HG02571 (cell line): ENCODE data around the gene ECT2L.
A peak's percentile ranks its signal among the peaks of the same experiment; 100 is the strongest.

Experiments
- ATAC-seq: cut with Tn5 transposase; IDR thresholded peaks from one replicate; pipeline ENCODE4 v1.9.1; 2021; ENCODE audit warnings: mild to moderate bottlenecking, moderate library complexity; ENCODE audit not compliant: unreplicated experiment

The ECT2L gene, protein sequence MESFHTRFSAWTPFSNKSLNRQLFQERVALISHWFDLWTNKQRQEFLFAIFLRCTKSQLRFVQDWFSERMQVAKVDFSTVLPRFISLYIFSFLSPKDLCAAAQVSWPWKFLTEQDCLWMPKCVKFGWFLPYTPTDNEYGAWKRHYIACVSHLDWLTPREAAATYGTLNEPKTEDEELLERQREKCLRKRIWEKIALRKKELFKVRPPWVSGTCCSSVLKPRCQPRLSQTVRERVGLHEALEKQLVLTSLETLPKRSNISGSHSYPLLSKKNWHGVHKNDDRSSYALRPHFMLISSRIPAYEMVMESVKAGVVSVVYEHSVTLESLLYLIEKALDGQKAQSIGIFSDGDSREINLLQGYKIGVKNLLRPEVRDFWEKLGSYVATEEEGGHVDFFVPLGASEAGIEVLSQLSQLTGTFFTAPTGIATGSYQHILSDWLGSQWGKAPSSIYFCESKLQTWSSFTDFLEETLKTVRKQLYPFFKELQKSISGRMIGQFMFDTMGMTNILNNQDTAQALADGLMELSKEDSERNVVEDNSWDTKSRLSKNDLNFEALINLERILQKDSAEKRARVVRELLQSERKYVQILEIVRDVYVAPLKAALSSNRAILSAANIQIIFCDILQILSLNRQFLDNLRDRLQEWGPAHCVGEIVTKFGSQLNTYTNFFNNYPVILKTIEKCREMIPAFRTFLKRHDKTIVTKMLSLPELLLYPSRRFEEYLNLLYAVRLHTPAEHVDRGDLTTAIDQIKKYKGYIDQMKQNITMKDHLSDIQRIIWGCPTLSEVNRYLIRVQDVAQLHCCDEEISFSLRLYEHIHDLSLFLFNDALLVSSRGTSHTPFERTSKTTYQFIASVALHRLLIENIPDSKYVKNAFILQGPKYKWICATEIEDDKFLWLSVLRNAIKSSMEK

DNA sequence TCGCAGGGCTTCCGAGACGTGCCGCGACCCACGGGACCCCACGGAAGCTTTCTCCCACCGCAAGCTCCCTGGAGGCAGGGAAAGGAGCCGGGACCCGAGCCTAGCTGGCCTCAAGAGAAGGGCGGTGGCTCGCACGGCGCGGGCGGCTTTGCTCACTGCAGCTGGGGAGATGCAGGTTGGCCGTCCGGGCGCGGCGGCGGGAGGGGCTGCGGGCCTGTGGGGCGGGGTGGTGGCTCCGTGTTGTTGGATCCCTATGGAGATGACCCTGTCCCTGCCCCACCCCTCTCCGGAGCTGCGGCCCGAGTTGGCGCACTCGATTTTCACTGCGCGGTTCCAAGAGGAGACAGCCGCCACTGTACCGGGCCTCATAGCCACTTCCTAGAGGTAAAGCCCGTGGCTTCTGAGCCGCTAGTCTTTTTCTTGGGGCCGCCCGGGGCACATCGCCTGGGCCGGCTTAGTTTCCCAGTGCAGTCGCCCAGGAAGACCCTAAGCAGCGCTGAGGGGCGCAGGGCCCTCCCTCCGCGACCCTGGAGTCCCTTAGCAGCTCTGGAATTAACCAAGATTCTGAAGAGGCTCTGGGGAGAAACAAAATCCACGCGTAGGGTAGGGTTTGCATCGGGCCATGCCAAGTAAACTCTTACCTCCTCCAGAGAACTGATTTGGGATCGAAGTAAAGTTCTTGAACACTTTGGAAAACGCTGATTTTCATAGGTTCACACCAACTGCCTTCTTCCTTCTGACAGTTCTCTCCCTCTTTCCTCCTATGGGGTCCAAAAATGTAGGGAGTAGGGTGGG is at the start of gene ECT2L:
Gene ECT2L (plus strand): TSS at position 279 of the 795 bp plus-strand sequence. CDS start 17,188 bp downstream, outside the sequence.
- no peak for ATAC-seq

DNA sequence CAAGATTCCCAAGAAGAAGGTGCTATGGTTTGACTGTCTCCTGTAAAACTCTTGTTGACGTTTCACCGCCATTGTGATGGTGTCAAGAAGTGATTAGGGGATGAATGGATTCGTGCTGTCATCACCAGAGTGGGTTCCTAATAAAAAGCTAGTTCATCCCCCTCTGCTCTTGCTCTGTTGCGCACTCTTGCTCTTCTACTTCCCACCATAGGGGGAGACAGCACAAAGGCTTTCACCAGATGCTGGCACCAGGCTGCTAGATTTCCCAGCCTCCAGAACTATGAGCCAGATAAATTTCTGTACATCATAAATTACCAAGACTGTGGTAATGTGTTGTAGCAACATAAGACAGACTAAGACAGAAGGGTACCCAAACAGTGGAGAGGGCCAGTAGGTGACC is 43.9 kb upstream of the ECT2L start:
- ATAC-seq: no peak

DNA sequence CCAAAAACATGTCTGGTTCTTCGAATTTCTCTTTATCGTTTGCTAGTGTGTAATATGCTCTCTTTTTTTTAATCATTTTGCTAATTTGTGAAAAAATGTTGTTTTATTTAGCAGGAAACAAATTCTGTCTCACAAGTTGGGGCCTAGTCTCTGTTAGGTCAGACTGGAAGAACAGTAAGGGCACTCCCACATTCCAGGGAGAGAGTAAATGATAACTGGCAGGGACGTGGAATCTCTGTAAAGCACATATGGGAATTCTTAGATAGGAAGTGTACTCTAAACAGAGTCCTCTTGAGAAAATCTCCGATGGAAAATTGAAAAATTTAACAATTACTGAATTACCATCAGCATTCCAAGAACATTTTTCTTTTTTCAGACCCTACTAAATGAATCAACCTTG is 38.8 kb upstream of the ECT2L start:
- ATAC-seq: no peak

DNA sequence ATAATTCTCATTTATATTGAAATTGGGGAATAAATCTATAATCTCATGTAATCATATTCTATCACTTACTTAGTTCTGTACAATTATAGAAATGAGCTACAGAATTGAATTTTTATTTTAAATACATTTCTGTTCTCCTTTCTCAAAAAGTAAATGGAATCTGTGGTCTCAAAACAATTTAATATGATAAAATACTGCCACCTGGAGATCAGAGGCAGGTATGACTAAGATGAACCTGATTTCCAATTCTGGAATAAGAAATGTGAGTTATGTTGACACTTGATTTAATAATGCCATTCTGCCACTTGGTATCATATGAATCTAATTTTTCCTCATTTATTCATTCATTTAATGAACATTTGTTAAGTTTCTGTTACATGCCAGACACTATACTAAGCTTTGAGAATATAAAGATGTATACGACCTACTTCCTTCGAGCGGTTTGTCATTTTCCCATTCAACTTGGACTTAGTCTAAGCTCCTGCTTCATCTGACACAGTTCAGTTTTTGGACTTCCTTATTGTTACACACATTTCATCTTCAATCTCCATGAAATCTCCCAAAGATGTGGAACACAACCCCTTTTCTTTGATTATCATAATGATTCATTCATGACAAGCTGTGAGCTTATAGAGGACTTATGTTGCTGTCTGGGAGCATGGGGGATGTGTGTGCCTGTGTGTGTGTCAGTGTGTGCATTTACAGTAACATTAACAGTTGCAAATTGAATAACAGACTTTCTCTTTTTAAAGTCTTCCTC is 29.8 kb upstream of the ECT2L start:
- no peak for ATAC-seq

DNA sequence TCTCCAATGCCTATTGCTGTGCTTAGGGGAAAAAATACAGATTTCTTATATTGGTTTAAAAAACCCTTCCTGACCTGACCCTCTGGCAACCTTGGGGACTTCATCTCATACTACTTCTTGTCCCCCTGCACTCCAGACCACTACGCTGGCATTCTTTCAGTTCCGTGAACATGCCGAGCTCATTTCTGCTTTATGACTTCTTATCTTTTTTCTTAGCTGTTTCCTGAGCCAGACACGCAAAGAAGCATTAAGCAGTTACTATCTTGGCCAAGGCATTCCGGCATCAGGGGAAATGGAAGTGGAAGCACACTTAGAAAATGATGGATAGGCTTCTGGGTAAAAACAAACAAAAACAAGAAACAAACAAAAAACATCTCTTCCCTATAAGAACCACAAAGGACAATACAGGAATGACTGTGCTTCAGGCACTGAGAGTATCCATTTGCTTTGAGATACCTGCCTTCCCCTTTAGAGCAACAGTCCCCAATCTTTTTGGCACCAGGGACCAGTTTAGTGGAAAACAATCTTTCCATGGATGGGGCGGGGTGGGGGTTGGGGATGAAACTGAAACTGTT is 26.7 kb upstream of the ECT2L start:
- no peak for ATAC-seq

DNA sequence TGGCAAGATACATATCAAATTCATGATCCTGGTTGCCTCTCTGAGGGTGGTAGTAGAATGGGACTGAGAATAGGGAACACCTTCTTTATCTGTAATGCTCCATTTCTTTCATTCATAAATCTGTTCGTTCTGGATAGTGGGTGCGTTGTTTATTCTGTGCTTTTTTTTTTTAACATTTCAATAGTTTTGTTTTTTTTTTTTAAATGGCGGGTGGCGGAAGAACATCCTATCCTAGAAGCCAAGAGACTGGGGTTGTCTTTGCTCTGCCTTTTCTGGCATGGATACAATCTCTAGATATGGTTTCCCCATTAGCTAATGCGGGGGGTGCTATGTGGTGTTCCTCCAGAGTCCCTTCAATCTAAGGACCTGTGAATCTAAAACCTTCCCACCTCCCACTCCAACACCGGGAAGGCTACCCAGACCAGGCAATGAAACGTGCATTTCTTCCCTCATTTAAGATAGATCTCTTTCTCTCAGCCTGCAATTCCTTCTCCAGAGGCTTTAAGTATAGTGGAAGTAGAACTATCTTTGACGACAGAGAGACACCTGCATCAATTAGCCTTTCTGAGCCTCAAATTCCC is 23.2 kb upstream of the ECT2L start:
- ATAC-seq: no peak

DNA sequence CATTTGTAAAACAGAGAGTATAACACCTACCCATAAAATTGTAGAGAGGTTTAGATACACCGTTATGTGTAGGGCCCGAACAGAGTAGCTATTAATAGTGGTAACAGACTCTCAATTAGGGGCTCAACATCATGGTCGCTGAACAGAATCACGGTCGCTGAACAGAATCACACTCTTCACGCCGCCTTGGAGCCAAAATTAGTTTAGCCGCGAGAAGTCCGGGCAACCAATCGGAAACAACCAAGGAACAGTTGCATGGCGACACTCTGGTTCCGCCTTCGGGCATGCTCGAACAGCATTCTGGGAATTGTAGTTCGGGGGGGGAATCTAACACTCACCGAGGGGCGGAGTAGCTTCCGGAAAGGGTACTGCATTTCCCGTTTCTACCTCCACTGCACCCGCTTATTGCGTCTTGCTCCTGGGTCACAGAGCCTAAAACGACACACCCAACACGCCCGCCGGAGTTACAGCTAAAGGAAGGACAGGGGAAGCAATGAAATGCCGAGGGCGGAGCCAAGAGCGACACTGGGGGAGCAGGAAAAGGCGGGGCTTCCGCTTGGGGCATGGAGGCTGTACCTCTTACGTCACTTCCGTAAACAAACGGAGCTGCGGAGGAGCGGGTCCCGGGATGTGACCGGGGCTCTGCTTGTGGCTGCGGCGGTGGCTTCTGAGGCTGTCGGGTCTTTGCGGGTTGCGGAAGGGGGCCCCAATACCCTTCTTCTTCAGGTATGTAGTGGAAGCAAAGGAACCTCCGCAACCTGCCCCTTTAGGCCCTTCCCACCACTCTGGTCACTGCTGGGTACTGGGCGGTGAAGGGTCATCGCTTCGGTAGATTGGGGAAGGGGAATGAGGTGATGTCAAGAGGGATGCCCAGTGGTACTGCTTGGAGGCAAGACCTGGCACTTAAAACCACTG is 22.5 kb upstream of the ECT2L start, which contains the start of gene CCDC28A:
Gene CCDC28A (plus strand): TSS at position 593 of the 915 bp plus-strand sequence. CDS start 2,352 bp downstream, outside the sequence.
- peak; percentile 96 for ATAC-seq

DNA sequence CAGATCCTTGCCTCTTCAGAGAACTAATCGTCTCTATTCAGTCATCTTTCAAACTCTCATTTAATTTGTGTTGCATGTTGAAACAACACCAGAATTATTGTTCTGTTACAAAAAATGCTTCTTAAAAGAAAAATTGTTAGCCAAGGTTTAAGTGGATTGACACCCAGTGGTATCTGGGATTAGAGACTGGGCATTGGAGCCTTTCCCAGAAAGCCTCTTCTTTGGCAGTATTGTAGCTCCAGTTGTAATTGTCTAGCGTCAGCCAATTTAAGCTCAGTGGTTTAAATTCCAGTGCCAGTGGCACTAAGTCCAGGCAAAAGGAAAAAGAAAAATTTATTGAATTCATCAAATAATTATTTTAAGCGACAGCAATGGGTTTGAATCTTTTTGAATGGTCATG is 21.5 kb upstream of the ECT2L start:
- ATAC-seq: no peak

DNA sequence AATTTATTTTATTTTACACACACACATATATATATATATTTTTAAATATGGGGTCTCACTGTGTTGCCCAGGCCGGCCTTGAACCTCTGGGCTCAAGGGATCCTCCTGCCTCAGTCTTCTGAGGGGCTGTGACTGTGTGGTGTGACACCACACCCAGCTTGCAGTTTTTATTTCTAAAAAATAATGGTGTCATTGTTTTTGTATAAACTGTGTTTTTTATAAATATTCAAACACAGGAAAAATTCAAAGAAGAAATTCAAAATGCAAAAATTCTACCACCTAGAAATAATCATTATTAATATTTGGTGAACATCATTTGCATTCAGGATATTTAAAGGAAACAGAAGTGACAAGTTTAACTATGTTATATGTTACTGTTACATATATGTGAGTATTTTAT is 19.2 kb upstream of the ECT2L start:
- ATAC-seq: no peak

DNA sequence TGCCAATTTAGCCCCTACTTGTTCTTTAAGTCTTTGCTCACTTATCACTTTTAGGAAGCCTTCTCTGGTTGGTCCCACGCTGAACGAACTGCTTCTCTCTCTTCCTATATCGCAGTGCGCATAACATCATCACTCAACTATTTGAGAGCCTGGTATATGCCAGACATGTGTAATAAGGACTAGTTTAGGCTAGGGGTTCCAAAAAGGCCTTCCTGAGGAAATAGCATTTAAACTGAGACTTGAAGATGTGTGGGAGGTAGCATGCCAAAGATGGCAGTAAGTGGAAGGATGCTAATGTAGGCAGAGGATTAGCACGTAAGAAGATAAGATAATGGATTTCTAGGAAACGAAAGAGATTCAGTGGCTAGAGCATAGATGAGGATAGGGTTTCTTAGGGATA is 17.6 kb upstream of the ECT2L start:
- ATAC-seq: no peak

DNA sequence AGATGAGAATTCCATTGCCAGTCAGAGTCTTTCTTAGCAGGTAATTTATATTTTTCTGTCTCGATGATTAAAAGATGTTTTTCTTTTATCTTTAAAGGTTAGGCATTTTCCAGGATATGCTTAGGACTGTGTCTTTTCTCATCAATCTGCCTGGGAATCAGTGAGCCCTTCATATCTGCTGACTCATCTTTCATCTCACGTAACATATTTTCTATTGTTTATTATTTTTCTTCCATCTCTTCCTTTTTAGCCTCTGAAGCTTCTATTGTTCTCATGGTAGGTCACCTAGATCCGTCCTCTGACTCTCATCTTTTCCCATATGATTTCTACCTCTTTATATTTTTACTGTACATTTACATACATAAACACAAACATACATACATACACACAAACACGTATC is 13.6 kb upstream of the ECT2L start:
- ATAC-seq: no peak

DNA sequence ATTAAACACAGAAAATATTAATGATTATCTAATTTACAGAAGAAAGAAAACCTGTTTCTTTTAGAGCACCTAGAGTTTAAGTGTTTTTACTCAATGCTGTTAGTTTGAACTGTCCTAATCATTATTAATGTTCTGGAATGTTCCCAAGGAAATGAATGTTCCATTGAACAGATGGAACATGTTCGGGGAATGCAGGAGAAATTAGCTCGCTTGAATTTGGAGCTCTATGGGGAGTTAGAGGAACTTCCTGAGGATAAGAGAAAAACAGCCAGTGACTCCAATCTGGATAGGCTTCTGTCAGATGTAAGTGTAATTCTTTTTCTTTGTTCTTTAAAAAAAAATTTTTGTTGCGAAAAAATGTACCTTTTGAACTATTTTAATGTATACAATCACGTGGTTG is 10.8 kb upstream of the ECT2L start:
- ATAC-seq: no peak

DNA sequence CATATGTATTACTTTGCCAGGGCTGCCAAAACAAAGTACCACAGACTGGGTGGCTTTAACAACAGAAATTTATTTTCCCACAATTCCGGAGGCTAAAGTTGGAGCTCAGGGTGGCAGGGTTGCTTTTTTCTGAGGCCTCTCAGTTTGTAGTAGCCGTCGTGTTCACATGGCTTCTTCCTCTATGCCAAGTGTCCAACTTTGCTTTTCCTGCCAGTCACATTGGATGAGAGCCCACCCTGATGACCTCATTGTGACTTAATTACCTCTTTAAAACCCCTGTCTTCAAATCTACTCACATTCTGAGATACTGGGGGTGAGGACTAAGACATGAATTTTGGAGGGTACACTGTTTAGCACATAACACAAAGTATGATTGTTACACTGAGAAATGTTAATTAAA is 9.9 kb upstream of the ECT2L start:
- ATAC-seq: no peak

DNA sequence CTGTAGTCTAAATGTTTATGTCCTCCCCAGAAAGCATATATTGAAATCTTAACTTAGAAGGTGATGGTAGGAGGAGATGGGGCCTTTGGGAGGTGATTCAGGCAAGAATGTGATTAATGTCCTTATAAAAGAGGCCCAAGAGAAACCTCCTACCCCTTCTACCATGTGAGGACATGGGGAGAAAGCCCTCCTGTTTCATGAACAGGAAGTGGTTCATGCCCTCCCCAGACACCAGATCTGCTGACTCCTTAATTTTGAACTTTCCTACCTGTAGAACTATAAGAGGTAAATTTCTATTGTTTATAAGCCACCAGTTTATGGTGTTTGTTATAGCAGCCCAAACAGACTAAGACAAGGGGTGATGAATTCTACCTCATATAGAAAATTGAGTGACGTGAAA is 8.7 kb upstream of the ECT2L start:
- no peak for ATAC-seq

DNA sequence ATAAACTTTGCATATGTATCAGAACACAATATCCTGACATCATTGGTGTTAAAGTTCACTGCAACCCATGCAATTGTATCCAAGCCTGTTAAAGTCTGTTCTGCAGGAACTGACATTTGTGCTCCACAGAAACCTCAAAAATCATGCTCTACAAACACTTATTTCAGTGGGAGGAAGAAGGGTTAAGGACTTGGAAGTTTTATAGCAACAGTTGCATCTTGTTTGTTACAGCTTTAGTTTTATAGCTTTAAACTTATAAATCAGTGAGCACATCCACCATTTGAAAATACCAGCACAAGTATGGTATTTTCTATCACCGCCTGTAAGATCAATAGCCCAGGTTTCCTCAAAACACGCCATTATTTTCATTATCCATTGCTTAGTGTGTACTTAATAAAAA is 884 bp downstream of the ECT2L start:
- ATAC-seq: no peak

DNA sequence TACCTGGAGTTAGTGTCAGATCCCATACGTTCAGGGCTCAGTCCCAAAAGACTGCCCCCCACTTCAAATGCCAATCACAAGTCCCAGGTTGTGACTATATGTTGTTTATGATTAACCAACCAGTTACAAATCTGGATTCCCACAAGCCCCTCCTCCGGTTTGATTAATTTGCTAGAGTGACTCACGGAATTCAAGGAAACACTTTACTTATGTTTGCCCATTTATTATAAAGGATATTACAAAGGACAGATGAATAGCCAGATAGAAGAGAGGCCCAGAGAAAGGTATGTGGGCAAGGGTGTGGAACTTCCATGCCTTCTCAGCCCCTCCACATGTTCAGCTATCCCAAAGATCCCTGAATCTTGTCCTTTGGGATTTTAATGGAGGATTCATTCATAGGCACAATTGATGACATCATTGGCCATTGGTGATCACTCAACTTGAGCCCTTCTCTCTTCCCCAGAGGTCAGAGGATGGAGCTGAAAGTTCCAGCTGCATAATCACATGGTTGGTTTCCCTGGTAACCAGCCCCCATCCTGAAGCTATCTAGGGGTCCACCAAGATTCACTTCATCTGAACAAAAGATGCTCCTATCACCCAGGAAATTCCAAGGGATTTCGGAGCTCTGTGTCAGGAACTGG is 2.0 kb downstream of the ECT2L start:
- ATAC-seq: no peak

DNA sequence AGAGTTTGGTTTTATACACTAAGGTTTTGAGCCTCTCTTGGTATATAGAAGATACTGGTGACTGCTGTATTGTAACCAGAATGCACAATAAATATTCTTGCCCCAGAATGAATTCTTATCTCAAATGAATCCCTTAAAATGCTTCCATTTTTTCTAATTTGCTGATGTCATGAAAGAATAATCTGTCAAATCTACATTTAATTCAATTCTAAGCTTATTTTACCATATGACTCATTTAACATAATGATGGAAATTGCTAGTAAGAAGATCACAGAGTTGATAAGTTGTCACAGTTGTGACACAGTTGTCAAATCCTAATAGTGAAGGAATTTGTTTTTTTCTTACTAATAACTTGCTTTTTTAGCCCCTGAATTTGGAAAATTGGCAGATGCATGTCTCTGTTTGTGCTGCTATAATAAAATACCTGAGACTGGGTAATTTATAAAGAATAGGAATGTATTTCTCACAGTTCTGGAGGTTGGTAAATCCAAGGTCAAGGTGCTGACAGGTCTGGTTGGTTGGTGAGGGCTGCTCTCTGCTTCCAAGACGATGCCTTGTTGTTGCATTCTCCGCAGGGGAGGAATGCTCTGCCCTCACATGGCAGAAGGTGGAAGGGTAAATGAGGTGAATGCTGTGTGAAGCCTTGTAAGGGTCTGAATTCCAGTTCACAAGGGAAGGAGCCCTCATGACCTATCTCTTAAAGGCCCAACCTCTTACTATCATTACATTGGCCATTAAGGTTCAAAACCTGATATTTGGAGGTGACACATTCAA is 4.7 kb downstream of the ECT2L start:
- no peak for ATAC-seq
